ENCODE measurements around the gene ODC1.

GRCh38 chr2:10395893-10396292 lies 52.2 kb downstream of the ODC1 start:
- TF ChIP-seq CTCF (IDR thresholded peaks at IDR 0.05) (no peak), IRF3 (IDR thresholded peaks at IDR 0.05; ENCODE audit: low read depth, low read length) (no peak), POLR2AphosphoS5 (IDR thresholded peaks at IDR 0.05; ENCODE audit: low read depth, low read length) (no peak), MEF2A (IDR thresholded peaks at IDR 0.05; ENCODE audit: borderline replicate concordance, low read depth) (no peak), TAF1 (IDR thresholded peaks at IDR 0.05; ENCODE audit: borderline replicate concordance, low read depth, low read length) (no peak), USF2 (IDR thresholded peaks at IDR 0.05; ENCODE audit: borderline replicate concordance, low read depth, low read length) (no peak), RXRA (IDR thresholded peaks at IDR 0.05; ENCODE audit: borderline replicate concordance, low read depth) (no peak), EP300 (IDR thresholded peaks at IDR 0.05; ENCODE audit: borderline replicate concordance in 1 of 2, low read depth in 1 of 2, low read length in 1 of 2) (no peak), REST (IDR thresholded peaks at IDR 0.05; ENCODE audit: low read depth, low read length) (no peak), NFIC (IDR thresholded peaks at IDR 0.05; ENCODE audit: borderline replicate concordance) (no peak), GABPA (IDR thresholded peaks at IDR 0.05; ENCODE audit: low read depth) (no peak), USF1 (IDR thresholded peaks at IDR 0.05; ENCODE audit: borderline replicate concordance, low read depth) (no peak)
